IMR-90 (cell line): ENCODE results near the gene OCEL1.

Source experiments
- BHLHE40 ChIP-seq: fragments of 150-350 bp; IDR thresholded peaks from 2 replicates; pipeline ENCODE4 v1.6.1; 2016; ENCODE audit warnings: mild to moderate bottlenecking, low read depth, low read length
- CEBPB ChIP-seq: IDR thresholded peaks from 2 replicates; pipeline ENCODE4 v1.6.1; 2012; ENCODE audit warnings: low read depth, low read length, improper control_type of control experiment
- CTCF ChIP-seq: conservative IDR thresholded peaks from 2 replicates; pipeline ENCODE4 v1.5.1; 2012; ENCODE audit warnings: mild to moderate bottlenecking, low read depth, low read length, improper control_type of control experiment
- ELK1 ChIP-seq: fragments of 150-350 bp; IDR thresholded peaks from 2 replicates; pipeline ENCODE4 v1.6.1; 2016; ENCODE audit warnings: low read depth, mild to moderate bottlenecking, low read length, moderate library complexity, borderline replicate concordance
- MXI1 ChIP-seq: IDR thresholded peaks from 2 replicates; pipeline ENCODE4 v1.6.1; 2012; ENCODE audit warnings: low read depth, mild to moderate bottlenecking, low read length, moderate library complexity, borderline replicate concordance
- POLR2A ChIP-seq: IDR thresholded peaks from 2 replicates; pipeline ENCODE4 v1.6.1; 2012; ENCODE audit warnings: mild to moderate bottlenecking, low read depth, low read length
- RAD21 ChIP-seq: IDR thresholded peaks from 2 replicates; pipeline ENCODE4 v1.6.1; 2012; ENCODE audit warnings: low read length, improper control_type of control experiment
- RFX5 ChIP-seq: IDR thresholded peaks from 2 replicates; pipeline ENCODE4 v1.8.0; 2012; ENCODE audit warnings: low read depth, mild to moderate bottlenecking, low read length, moderate library complexity
- SMC3 ChIP-seq: fragments of 150-350 bp; IDR thresholded peaks from 2 replicates; pipeline ENCODE4 v1.6.1; 2016; ENCODE audit warnings: low read depth, mild to moderate bottlenecking, antibody characterized with exemption, low read length, moderate library complexity

- TF ChIP-seq CTCF (no peak), POLR2A (no peak), RFX5 (no peak), ELK1 (no peak), SMC3 (no peak), CEBPB (no peak), BHLHE40 (no peak), MXI1 (no peak), RAD21 (no peak)
Observed at GRCh38 chr19:17266026-17266425, 40.0 kb downstream of the OCEL1 start.
